RWPE1 (cell line): ENCODE data around the gene STT3A.

Experiments
- CTCF ChIA-PET: fragments of 350-600 bp; sonication (Branson Sonifier 250); formaldehyde crosslinking; extraction: SDS; loops from one replicate; lab custom pipeline; 2021; lab: Yijun Ruan, JAX
- POLR2A ChIA-PET: fragments of 400-600 bp; formaldehyde crosslinking; extraction: SDS; loops from one replicate; lab custom pipeline; 2020; ENCODE audit warnings: antibody characterized with exemption; ENCODE audit not compliant: low non-redundant PET; lab: Yijun Ruan, JAX
- DNase-seq: peaks from one replicate; pipeline ENCODE4 v3.0.0; 2012; ENCODE audit warnings: low spot score
- H3K27ac ChIP-seq: fragments of 450-650 bp; 2 replicates; pipeline ENCODE4 v1.5.1; 2017
- CTCF ChIP-seq: fragments of 450-650 bp; conservative IDR thresholded peaks from 2 replicates; pipeline ENCODE4 v1.5.1; 2017; ENCODE audit warnings: low read depth, mild to moderate bottlenecking

STT3A gene

GRCh38 chr11:125559888-125560287, 32.8 kb upstream of the STT3A start:
- POLR2A ChIA-PET: no interaction called here
- no peak for DNase-seq
- no peak overlapping the region for H3K27ac ChIP-seq
- no peak for TF ChIP-seq CTCF
- CTCF ChIA-PET: no interaction called here

GRCh38 chr11:125561924-125562323, 30.7 kb upstream of the STT3A start:
- ChIA-PET CTCF (no interaction called here), POLR2A (no interaction called here)
- DNase-seq: no peak
- no peak overlapping the region for H3K27ac ChIP-seq
- no peak for TF ChIP-seq CTCF

- no peak overlapping the region for H3K27ac ChIP-seq
- TF ChIP-seq CTCF: no peak
- no peak for DNase-seq
- POLR2A ChIA-PET: no interaction called here
- CTCF ChIA-PET: no interaction called here
Observed at GRCh38 chr11:125562430-125562829, 30.2 kb upstream of the STT3A start.

- ChIA-PET CTCF (interaction anchor here (0.7 kb wide), 2 partner anchors 18 to 111 kb away, joined by 3 to 4 read pairs; no protein-coding TSS in a partner anchor), POLR2A (no interaction called here)
- no peak for TF ChIP-seq CTCF
- H3K27ac ChIP-seq: no peak overlapping the region
- DNase-seq: no peak
Observed at GRCh38 chr11:125564357-125564756, 28.3 kb upstream of the STT3A start.

- TF ChIP-seq CTCF: no peak
- CTCF ChIA-PET: interaction anchor here (0.7 kb wide), 1 partner anchor 85 kb away, joined by 3 read pairs; no protein-coding TSS in a partner anchor
- H3K27ac ChIP-seq: no peak overlapping the region
- POLR2A ChIA-PET: no interaction called here
- DNase-seq: no peak
Observed at GRCh38 chr11:125566235-125566634, 26.4 kb upstream of the STT3A start.

- CTCF ChIA-PET: interaction anchor here (0.6 to 1.8 kb wide), 4 partner anchors 13 to 93 kb away, joined by 3 to 9 read pairs (median 3); no protein-coding TSS in a partner anchor
- peak; percentile 88 for DNase-seq
- TF ChIP-seq CTCF: peak; percentile 66
- peak within 1 kb of the TSS; percentile 87 for H3K27ac ChIP-seq
- POLR2A ChIA-PET: no interaction called here
Observed at GRCh38 chr11:125568970-125569914, 23.4 kb upstream of the STT3A start, which contains the start of gene EI24. Gene EI24 (plus strand): TSS chr11:125569477. CDS start chr11:125572528, 3,051 bp downstream.
